Neural progenitor cell (in vitro differentiated cells): ENCODE data around the gene TFE3. TPM values are rescaled to one million over a fixed set of nuclear protein-coding genes. Genes with fewer than 3 reads are reported as not detected.

ENCODE experiments used
- DNase-seq: peaks from one replicate; pipeline ENCODE4 v3.0.0-alpha.2; 2016; ENCODE audit warnings: low spot score
- H2AFZ ChIP-seq: fragments of 200-600 bp; sonication (generic); replicated peaks from 2 replicates; pipeline ENCODE4 v1.6.1; 2016; ENCODE audit warnings: antibody characterized with exemption
- H3F3A ChIP-seq: fragments of 200-600 bp; sonication (generic); 2 replicates; pipeline ENCODE4 v1.6.1; 2016; ENCODE audit warnings: antibody characterized with exemption, low read depth
- H3K27ac ChIP-seq: fragments of 200-600 bp; sonication (generic); 2 replicates; pipeline ENCODE4 v1.5.1; 2016; ENCODE audit warnings: mild to moderate bottlenecking
- H3K27me3 ChIP-seq: fragments of 200-600 bp; sonication (generic); 2 replicates; pipeline ENCODE4 v1.6.1; 2016; ENCODE audit warnings: mild to moderate bottlenecking, moderate library complexity
- H3K36me3 ChIP-seq: fragments of 200-600 bp; sonication (generic); 2 replicates; pipeline ENCODE4 v1.5.1; 2016
- H3K4me1 ChIP-seq: fragments of 200-600 bp; sonication (generic); 2 replicates; pipeline ENCODE4 v1.6.1; 2016; ENCODE audit warnings: mixed run types
- H3K4me2 ChIP-seq: fragments of 200-600 bp; sonication (generic); 2 replicates; pipeline ENCODE4 v1.6.1; 2016
- H3K4me3 ChIP-seq: fragments of 200-600 bp; sonication (generic); 2 replicates; pipeline ENCODE4 v1.5.1; 2016
- H3K79me2 ChIP-seq: fragments of 200-600 bp; sonication (generic); 2 replicates; pipeline ENCODE4 v1.6.1; 2016; ENCODE audit warnings: low read depth
- H3K9ac ChIP-seq: fragments of 200-600 bp; sonication (generic); 2 replicates; pipeline ENCODE4 v1.6.1; 2016
- H3K9me3 ChIP-seq: fragments of 200-600 bp; sonication (generic); 2 replicates; pipeline ENCODE4 v1.5.1; 2016; ENCODE audit warnings: low read depth
- H4K20me1 ChIP-seq: fragments of 200-600 bp; sonication (generic); 2 replicates; pipeline ENCODE4 v1.6.1; 2016; ENCODE audit warnings: low read depth
- H3K27ac Mint-ChIP-seq: 3 replicates; pipeline ENCODE4 v1.8.0; 2021; ENCODE audit warnings: mixed read lengths
- H3K27me3 Mint-ChIP-seq: 2 replicates; pipeline ENCODE4 v1.8.0; 2022; ENCODE audit warnings: low read depth, mild to moderate bottlenecking, inconsistent platforms, moderate library complexity, mixed read lengths; ENCODE audit not compliant: insufficient read depth
- H3K36me3 Mint-ChIP-seq: 3 replicates; pipeline ENCODE4 v1.8.0; 2021; ENCODE audit warnings: mixed read lengths
- H3K4me1 Mint-ChIP-seq: 3 replicates; pipeline ENCODE4 v1.8.0; 2021; ENCODE audit warnings: mixed read lengths
- H3K4me3 Mint-ChIP-seq: 3 replicates; pipeline ENCODE4 v1.8.0; 2021; ENCODE audit warnings: mild to moderate bottlenecking, moderate library complexity, mixed read lengths
- H3K9me3 Mint-ChIP-seq: 3 replicates; pipeline ENCODE4 v1.8.0; 2020; ENCODE audit warnings: mixed read lengths
- EZH2 ChIP-seq: fragments of 200-600 bp; sonication (generic); IDR thresholded peaks from 2 replicates; pipeline ENCODE4 v1.6.1; 2017; ENCODE audit warnings: antibody characterized with exemption, mild to moderate bottlenecking, moderate library complexity
- EZH2phosphoT487 ChIP-seq: fragments of 200-600 bp; sonication (generic); IDR thresholded peaks from 2 replicates; pipeline ENCODE4 v1.6.1; 2017; ENCODE audit warnings: antibody characterized with exemption
- total RNA-seq: library from RNA; depleted of rRNA; stranded (reverse); fragments of >200 nt; gene quantifications from 2 replicates; pipeline ENCODE4 v1.2.3, GENCODE V29; 2015; ENCODE audit warnings: low replicate concordance
- TF ChIP-seq, protein P1 (sequence below): fragments of 200-600 bp; sonication (generic); IDR thresholded peaks from 2 replicates; pipeline ENCODE4 v1.5.1; 2017; ENCODE audit warnings: antibody characterized with exemption, mild to moderate bottlenecking

Gene TFE3
- total RNA-seq, 1 donor from 2014 or later: 7.9 TPM

DNA sequence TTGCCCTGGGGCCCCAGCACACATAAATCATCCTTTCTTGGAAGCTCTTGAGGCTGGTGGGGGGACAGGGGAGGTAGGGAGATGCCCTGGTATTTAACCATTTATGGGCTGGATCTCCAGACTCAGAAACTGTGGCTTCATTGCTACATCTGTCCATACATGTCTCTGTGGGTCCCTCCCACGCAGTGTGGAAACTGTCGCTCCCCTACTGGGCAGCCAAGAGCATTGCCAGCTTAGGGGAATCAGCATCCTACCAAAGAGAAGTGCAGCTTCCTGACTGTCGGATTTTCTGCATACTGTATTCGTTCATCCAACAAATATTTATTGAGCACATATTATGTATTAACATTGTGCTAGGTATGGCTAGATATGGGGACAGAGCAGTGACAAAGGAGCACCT is 44.8 kb downstream of the TFE3 start:
- H3K27me3 ChIP-seq: no peaks in the 10 kb centered on the region
- TF ChIP-seq EZH2phosphoT487 (no peak), EZH2 (no peak)
- TF ChIP-seq, protein P1, sequence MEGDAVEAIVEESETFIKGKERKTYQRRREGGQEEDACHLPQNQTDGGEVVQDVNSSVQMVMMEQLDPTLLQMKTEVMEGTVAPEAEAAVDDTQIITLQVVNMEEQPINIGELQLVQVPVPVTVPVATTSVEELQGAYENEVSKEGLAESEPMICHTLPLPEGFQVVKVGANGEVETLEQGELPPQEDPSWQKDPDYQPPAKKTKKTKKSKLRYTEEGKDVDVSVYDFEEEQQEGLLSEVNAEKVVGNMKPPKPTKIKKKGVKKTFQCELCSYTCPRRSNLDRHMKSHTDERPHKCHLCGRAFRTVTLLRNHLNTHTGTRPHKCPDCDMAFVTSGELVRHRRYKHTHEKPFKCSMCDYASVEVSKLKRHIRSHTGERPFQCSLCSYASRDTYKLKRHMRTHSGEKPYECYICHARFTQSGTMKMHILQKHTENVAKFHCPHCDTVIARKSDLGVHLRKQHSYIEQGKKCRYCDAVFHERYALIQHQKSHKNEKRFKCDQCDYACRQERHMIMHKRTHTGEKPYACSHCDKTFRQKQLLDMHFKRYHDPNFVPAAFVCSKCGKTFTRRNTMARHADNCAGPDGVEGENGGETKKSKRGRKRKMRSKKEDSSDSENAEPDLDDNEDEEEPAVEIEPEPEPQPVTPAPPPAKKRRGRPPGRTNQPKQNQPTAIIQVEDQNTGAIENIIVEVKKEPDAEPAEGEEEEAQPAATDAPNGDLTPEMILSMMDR: no peak
- H3K36me3 Mint-ChIP-seq: peaks cover 1% of the 10 kb centered on the region

DNA sequence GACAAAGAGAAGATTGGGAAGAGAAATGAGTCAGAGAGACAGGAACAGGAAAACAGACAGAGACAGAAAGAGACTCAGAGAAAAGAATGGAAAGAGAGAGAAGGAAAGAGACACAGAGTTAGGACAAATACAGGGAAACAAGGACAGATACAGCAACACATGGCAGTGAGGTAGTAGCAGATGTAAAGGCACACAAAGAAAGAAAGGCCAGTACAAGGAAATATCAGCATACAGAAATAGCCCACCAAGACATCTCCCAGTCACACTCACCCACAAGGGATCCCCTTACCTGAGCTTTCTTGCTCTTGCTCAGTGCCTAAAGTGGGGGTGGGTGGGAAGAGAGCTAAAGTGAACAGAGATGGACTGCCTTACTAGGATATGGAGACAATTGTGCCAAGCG is 45.3 kb downstream of the TFE3 start:
- Histone ChIP-seq H3F3A (no peaks in the 10 kb centered on the region), H3K4me2 (no peak overlapping the region), H3K9ac (no peak overlapping the region), H3K36me3 (no peaks in the 10 kb centered on the region), H3K79me2 (peaks cover 16% of the 10 kb centered on the region), H3K9me3 (no peaks in the 10 kb centered on the region), H2AFZ (no peak overlapping the region), H3K4me1 (no peaks in the 10 kb centered on the region), H4K20me1 (peaks cover 8% of the 10 kb centered on the region), H3K27me3 (no peaks in the 10 kb centered on the region), H3K4me3 (no peak overlapping the region), H3K27ac (no peak overlapping the region)
- H3K4me1 Mint-ChIP-seq: peaks cover 11% of the 10 kb centered on the region
- DNase-seq: no peak
- H3K27me3 Mint-ChIP-seq: peaks cover 6% of the 10 kb centered on the region
- H3K9me3 Mint-ChIP-seq: peaks cover 3% of the 10 kb centered on the region
- no peak overlapping the region for H3K27ac Mint-ChIP-seq
- peaks cover 1% of the 10 kb centered on the region for H3K36me3 Mint-ChIP-seq
- H3K4me3 Mint-ChIP-seq: no peak overlapping the region
- TF ChIP-seq, protein P1: no peak
- no peak for TF ChIP-seq EZH2
- TF ChIP-seq EZH2phosphoT487: no peak

More for the DNA sequence above, 44.8 kb downstream of the TFE3 start:
- Histone ChIP-seq H3K9me3 (no peaks in the 10 kb centered on the region), H3K79me2 (peaks cover 16% of the 10 kb centered on the region), H3K27ac (no peak overlapping the region), H3K4me3 (no peak overlapping the region), H3F3A (no peaks in the 10 kb centered on the region), H2AFZ (no peak overlapping the region), H3K4me2 (no peak overlapping the region), H3K4me1 (no peaks in the 10 kb centered on the region), H3K9ac (no peak overlapping the region), H4K20me1 (peaks cover 8% of the 10 kb centered on the region), H3K36me3 (no peaks in the 10 kb centered on the region)
- Mint-ChIP-seq H3K4me1 (peaks cover 11% of the 10 kb centered on the region), H3K27ac (no peak overlapping the region), H3K4me3 (no peak overlapping the region), H3K27me3 (peaks cover 6% of the 10 kb centered on the region), H3K9me3 (peaks cover 3% of the 10 kb centered on the region)
- no peak for DNase-seq

DNA sequence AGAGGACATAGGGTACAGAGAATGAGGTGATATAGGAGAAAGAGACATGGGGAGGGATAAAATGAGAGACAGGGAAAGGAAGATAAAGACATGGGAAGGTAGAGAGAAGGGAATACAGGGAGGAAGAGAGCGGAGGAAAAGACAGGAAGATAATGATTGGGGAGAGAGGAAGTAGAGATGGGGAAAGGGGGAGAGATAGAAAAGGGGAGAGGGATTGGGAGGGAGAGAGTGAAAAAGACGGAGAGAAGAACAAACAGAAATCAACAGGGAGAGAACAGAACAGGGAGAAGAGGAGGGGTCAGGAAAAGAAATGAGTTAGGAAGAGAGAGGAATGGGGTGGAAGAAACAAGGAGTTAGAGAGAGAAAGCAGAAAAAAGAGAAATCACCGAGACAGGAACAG is 45.7 kb downstream of the TFE3 start:
- Mint-ChIP-seq H3K27ac (no peak overlapping the region), H3K27me3 (peaks cover 6% of the 10 kb centered on the region), H3K9me3 (peaks cover 3% of the 10 kb centered on the region), H3K4me3 (no peak overlapping the region), H3K36me3 (peaks cover 4% of the 10 kb centered on the region), H3K4me1 (peaks cover 11% of the 10 kb centered on the region)
- Histone ChIP-seq H3K36me3 (no peaks in the 10 kb centered on the region), H2AFZ (no peak overlapping the region), H3K27ac (no peak overlapping the region), H3K4me1 (no peaks in the 10 kb centered on the region), H3K4me3 (no peak overlapping the region), H3K9me3 (no peaks in the 10 kb centered on the region), H3K4me2 (no peak overlapping the region), H3F3A (no peaks in the 10 kb centered on the region), H4K20me1 (peaks cover 8% of the 10 kb centered on the region), H3K27me3 (no peaks in the 10 kb centered on the region), H3K79me2 (peaks cover 16% of the 10 kb centered on the region), H3K9ac (no peak overlapping the region)
- DNase-seq: no peak
- TF ChIP-seq, protein P1: no peak
- TF ChIP-seq EZH2phosphoT487 (no peak), EZH2 (no peak)
